LNCaP clone FGC (cell line): ENCODE results near the gene MGRN1.

Experiments
- DNase-seq: peaks from one replicate; pipeline ENCODE4 v3.0.0-alpha.2; 2011; ENCODE audit warnings: low read depth
- H3K4me3 ChIP-seq: 2 replicates; pipeline ENCODE4 v1.5.1; 2011; ENCODE audit warnings: mild to moderate bottlenecking, low read depth, low read length, control low read depth
- TF ChIP-seq, protein P1 (sequence below): IDR thresholded peaks from 2 replicates; pipeline ENCODE4 v1.5.1; 2012; ENCODE audit warnings: mild to moderate bottlenecking; ENCODE audit not compliant: control insufficient read depth, insufficient read depth; ENCODE audit errors: extremely low read depth

Gene MGRN1

GRCh38 chr16:4656695-4657686 lies 32.4 kb downstream of the MGRN1 start:
- no peak for DNase-seq
- TF ChIP-seq, protein P1, sequence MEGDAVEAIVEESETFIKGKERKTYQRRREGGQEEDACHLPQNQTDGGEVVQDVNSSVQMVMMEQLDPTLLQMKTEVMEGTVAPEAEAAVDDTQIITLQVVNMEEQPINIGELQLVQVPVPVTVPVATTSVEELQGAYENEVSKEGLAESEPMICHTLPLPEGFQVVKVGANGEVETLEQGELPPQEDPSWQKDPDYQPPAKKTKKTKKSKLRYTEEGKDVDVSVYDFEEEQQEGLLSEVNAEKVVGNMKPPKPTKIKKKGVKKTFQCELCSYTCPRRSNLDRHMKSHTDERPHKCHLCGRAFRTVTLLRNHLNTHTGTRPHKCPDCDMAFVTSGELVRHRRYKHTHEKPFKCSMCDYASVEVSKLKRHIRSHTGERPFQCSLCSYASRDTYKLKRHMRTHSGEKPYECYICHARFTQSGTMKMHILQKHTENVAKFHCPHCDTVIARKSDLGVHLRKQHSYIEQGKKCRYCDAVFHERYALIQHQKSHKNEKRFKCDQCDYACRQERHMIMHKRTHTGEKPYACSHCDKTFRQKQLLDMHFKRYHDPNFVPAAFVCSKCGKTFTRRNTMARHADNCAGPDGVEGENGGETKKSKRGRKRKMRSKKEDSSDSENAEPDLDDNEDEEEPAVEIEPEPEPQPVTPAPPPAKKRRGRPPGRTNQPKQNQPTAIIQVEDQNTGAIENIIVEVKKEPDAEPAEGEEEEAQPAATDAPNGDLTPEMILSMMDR: no peak
- no peak overlapping the region for H3K4me3 ChIP-seq

DNA sequence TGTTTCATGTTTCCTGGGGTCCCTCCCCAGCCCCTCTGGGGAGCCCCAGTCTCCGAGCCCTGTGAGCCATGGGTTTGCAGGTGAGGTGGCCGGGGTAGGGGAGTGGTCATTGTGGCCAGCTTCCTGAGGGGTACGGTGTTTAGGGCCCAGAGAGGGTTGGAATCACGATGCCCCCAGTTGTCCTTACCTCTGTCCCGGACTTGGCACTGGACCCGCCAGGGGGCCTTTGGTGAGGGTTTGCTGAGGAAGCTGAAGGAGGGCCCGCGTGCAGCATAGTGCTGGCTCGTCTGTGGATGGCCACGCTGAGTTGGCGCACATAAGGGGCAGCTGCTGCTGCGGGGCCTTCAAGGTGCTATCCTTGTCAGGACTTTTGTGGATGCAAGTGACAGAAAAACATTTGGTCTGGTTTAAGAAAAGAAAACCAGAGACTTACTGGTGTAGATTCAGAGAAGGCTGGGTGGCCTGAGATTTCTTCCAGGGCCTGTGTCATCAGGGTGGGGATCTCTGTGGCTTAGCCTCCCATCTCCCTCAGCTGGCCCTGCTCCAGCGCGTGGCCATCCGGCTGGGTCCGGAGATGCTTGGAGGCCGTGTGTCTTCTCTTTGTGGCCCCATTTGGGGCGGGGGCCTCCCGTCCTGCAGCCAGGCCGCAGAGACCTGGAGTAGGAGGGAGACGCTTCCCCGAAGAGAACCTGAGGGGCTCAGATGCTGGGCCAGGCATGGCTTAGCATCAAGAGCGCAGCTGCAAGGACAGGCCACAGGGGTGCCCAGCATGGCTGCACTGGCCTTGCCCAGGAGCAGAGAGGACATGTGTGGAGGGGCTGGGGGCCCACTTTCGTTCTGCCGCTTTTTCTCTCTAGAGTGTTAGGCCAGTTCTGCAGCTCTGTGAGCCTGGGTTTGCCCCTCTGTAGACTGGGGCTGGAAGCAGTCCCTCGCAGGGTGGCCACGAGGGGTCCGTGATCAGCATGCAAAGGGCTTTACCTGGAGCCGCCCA lies 35.0 kb downstream of the MGRN1 start:
- DNase-seq: no peak
- TF ChIP-seq, protein P1: no peak
- no peak overlapping the region for H3K4me3 ChIP-seq

DNA sequence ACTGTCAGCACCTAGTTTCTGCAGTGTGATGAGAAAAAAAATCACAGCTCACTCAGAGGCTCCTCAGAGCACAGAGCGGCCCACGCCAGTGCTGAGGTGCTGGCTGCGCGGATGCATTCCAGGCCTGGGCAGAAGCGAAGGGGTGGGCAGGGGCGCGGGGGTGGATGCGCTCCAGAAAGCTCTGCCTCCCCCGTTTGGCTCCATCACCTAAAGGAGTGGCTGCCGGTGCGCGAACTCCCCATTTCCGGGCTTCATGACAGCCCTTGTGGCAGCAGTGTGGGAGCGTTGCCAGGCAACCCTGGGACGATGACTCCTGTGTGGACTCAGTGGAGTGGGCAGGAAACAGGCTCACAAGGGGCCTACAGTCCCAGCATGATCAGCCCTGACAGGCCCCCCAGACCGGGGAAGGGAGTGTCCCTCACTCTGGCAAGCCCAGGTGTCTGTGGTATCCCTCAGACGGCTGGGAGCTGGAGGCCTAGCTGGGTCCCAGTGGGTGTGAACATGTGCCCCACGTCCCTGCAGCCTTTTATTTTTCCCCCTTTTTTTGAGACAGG lies 35.9 kb downstream of the MGRN1 start:
- no peak overlapping the region for H3K4me3 ChIP-seq
- TF ChIP-seq, protein P1: no peak
- no peak for DNase-seq

DNA sequence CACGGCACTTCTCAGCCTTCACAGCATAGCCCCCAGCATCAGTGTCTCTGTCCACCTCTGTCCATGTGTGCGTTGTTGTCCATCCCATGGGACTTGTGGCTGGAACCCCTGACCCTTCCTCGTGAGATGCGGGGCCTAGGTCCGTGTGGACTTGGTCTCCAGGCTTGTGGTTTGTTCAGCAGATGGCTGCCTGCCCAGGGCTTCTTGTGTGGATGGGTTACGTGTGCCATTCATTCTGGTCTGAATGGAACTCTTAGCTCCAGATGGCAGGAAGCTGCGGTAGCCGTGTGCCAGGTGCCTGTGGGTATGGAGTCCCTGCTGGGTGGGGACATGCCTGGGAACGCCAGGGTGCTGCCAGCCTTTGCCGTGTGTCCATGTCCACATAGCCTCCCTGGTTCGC lies 37.0 kb downstream of the MGRN1 start:
- H3K4me3 ChIP-seq: no peak overlapping the region
- TF ChIP-seq, protein P1: no peak
- no peak for DNase-seq

- H3K4me3 ChIP-seq: no peak overlapping the region
- TF ChIP-seq, protein P1: no peak
- no peak for DNase-seq
These were observed 38.8 kb downstream of the MGRN1 start for GRCh38 chr16:4663465-4663776.

- H3K4me3 ChIP-seq: no peak overlapping the region
- no peak for DNase-seq
- TF ChIP-seq, protein P1: no peak
These were observed 39.3 kb downstream of the MGRN1 start for GRCh38 chr16:4663777-4664465.
